RPMI7951 (cell line): ENCODE data around the gene ANKRD63. TPM values are rescaled to one million over a fixed set of nuclear protein-coding genes. Genes with fewer than 3 reads are reported as not detected.

ENCODE experiments used
- DNase-seq: peaks from one replicate; pipeline ENCODE4 v3.0.0-alpha.2; 2012; ENCODE audit warnings: low read depth
- total RNA-seq: library from RNA; depleted of rRNA; stranded (reverse); fragments of >200 nt; shearing (Covaris generic); gene quantifications from 2 replicates; pipeline ENCODE4 v1.2.3, GENCODE V29; 2014

Gene ANKRD63
- total RNA-seq, 1 experiment from 2014 or later, result not detected

DNA sequence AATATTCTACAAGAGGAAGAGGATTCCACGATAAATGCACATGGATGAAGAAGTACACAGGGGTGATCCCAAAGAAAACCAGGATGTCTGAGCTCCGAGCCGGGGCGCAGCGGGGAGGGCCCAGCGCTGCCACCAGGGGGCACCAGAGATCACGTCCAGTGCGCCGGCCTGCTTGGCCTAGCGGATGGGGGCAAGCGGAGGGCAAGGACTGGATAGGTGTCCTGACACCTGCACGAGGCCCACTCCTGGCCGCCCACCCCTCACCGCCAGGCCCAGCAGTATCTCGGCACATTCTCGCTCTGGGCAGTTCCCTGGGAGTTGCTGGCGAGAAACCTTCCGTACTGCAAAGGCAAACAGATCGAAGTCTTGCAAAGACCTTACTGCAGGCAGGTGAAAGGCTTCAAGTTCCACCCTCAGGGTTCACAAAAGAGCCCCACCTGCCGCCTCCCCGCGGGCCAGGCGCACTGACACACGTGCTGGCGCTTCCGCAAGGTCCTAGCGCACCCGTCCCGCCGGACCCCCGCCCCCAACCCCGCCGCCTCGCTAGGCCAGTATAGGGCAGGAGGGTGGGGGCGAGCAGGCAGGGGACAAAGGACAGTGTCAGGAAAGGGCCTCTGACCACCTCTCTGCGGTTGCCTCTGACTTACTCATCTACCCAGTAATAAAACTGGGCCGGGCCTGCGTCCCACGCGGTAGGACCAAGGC is 3.3 kb downstream of the ANKRD63 start:
- peak; percentile 49 for DNase-seq

DNA sequence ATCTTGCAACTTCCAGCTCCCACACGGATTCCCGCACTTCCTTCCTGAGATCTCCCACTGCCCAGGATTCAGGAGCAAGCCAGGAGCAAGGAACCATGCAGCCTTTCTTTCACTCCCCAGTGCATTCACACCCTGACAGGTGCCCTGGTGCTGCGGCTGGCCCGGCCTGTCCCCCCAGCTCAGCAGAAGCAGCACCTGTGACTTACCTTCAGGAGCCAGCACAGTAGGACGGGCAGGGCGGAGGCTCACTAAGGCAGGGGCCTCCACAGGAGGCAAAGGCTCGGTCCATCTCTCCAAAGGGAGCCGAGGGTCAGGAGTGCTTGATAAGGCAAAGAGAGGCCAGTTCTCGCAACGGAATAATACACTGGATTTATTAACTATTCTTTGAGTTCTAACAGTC is 4.8 kb downstream of the ANKRD63 start:
- DNase-seq, result no peak

DNA sequence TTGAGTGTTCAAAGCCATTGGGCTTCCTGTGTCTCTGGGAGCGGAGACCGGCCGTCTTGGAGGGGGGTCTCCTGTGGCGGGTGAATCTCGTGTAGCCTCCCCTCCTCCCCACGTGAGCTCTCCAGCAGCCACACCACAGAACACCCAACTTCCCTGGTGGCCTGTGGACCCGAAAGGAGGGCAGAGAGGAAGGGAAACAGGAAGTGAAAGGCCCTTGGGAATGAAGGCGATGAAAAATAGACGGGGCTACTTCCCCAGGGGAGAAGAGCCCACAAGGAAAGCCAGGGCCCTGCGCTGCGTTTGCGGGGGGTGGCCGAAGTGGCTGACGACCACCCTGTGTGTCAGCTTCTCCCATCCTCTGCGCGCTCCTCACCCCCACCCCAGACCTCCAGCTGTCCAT is 5.4 kb downstream of the ANKRD63 start:
- DNase-seq, result no peak

DNA sequence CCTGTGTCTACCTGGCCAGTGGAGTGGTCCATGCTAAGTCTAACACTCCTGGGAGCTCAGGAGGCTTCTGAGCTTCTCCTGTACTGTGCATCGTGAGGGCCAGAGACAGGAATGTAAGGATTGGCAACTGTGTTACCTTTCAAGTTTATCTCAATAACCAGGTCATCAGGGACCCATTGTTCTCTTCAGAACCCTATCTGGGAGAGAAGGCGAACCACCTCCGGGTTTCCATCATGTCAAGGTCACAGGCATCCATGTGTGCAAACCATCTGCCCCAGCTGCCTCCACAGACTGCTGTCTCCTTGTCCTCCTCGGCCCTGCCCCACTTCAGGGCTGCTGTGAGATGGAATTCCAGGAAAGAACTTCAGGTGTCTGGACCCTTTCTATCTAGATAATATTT is 5.9 kb downstream of the ANKRD63 start:
- DNase-seq, result no peak

DNA sequence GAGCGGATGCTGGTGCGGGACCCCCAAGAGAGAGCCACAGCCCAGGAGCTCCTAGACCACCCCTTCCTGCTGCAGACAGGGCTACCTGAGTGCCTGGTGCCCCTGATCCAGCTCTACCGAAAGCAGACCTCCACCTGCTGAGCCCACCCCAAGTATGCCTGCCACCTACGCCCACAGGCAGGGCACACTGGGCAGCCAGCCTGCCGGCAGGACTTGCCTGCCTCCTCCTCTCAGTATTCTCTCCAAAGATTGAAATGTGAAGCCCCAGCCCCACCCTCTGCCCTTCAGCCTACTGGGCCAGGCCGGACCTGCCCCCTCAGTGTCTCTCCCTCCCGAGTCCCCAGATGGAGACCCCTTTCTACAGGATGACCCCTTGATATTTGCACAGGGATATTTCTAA is 6.9 kb downstream of the ANKRD63 start:
- no peak for DNase-seq

DNA sequence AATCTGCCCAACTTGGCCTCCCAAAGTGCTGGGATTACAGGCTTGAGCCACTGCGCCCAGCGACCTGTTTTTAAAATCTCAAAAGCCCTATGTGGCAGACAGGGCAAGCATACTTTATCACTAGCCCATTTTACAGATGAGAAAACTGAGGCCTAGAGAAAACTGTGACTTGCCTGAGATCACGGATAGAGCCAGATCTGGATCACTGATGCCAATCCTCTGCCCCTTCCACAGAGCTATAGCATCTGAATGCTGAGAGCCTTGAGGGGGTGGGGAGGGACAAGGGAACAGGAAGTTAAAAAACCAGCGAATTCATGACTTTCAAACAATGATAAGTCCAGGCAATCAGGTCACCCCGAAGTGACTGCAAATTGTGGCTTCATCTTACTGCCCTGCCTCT is 7.3 kb downstream of the ANKRD63 start:
- no peak for DNase-seq

DNA sequence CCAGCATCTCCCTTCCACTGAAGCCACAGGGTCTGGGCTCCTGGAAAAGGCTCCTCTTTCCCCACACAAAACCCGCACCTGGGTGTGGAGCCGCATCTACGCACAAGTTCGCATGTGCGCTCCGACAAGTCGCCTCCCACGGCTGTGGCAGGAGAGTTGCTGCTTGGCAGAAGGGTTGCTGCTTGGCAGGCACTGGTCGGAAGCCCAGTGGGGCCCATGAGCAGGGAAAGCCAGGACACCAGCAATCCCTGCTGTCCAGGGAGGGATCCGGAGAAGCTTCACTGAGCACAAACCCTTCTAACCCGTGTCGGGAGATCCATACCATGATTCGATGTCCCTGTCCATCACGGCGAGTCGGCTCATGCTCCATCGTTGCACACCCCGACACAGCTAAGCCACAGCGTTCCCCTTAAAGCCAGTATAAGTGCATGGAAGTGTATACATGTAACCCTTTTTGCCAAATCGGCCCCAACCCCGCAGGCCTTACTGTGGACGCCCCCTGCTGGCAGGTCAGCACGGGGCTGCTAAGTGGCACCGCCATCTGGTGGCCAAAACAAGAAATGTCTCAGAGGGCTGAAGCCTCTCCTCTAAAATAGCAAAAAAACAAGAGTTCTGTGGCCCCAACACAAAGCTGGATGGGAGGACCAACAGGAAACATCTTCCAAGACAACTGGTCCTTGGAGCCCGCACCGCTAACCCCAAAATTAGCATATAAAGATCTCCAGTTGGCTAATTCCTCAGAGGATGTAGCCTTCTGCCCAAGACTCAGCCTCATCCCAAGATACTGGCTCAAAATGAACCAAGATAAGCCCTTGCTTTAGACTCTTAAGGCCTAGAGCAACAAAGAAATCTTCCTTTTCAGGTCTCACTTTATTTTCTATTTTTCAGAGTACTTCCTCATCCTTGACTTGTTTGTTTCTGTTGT is 8.3 kb downstream of the ANKRD63 start:
- peak; percentile 79 for DNase-seq

DNA sequence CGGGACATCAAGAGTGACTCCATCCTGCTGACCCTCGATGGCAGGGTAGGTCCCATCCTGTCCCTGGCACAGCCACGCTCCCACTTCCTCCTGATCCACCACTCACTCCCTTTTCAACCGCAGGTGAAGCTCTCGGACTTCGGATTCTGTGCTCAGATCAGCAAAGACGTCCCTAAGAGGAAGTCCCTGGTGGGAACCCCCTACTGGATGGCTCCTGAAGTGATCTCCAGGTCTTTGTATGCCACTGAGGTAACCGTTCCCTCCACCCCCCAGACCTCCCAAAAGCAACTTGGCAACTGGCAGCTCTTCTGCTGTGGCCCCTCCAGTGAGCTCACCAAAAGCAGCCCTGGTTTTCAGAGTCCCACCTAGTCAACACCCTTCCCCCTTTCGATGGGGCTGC is 9.4 kb downstream of the ANKRD63 start:
- no peak for DNase-seq

DNA sequence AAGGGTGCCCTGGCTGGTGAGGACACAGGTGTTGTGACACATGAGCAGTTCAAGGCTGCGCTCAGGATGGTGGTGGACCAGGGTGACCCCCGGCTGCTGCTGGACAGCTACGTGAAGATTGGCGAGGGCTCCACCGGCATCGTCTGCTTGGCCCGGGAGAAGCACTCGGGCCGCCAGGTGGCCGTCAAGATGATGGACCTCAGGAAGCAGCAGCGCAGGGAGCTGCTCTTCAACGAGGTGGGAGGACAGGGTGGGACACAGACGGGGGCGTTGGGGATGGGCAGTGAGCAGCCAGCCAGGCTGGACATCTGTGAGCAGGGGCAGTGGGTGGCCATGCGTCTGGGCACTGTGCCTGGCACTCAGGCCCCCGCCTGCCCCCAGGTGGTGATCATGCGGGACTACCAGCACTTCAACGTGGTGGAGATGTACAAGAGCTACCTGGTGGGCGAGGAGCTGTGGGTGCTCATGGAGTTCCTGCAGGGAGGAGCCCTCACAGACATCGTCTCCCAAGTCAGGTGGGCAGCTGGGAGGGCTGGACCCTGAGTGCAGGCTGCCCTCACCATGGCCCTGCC is 10.3 kb downstream of the ANKRD63 start:
- peak; percentile 30 for DNase-seq

DNA sequence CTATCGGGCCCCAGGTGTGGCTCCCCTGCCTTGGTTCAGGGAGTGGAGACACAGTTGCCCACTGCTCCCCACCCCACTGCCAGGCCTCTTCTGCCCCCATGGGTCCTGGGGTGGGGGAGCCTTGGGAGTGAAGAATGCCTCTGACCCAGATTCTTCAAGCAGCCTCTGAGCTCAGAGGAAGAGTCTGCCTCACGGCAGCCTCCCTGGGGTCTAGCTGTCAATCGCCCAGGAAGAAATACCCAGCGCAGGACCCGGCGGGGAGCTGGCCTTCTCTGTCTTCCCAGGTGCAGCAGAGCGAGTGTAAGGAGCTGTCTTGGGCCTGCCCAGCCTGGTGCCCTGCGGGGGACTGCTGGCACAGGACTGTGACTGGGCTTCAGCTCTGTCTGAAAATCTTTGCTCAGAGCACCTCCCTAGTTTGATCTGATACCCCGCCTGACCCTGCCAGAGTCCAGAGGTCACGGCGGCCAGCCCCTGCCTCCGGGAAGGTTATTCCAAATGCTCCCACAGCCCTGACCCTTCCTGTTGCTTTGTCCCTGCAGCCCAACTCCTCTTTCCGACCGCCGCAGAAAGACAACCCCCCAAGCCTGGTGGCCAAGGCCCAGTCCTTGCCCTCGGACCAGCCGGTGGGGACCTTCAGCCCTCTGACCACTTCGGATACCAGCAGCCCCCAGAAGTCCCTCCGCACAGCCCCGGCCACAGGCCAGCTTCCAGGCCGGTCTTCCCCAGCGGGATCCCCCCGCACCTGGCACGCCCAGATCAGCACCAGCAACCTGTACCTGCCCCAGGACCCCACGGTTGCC is 11.0 kb downstream of the ANKRD63 start:
- no peak for DNase-seq

DNA sequence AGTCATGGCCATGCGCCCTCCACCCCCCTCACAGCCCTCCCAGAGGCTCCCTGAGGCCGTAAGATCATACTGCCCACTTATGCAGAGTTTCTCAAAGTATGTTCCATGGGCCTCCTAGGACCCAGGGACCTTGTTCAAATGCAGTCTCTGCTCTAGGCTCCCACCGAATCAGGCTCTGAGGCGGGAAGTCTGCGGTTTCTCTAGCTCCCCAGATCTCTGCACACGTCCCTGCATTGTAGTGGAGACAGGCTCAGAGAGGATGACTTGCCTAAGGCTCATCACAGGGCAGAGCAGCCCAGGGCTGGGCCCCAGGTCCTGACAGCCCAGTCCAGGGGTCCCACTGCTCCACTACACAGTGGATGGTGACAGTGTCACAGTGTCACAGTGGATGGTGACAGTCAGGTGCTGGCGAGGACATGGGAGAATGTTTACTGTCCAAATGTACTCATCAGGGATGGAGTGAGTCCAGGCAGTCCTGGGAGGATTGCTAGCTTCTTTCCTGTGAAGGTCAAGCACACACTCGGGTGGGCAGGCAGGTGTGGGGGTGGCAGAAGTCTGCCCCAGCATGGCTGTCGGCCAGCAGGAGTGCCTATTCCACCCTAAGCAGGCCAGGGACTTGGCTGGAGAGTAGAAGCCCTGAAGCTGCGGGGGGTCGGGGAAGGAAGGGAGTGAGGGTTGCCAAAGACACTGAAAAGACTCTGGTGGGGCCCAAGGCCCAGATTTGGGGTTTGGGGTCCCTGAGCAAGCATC is 12.4 kb downstream of the ANKRD63 start:
- DNase-seq, result no peak

DNA sequence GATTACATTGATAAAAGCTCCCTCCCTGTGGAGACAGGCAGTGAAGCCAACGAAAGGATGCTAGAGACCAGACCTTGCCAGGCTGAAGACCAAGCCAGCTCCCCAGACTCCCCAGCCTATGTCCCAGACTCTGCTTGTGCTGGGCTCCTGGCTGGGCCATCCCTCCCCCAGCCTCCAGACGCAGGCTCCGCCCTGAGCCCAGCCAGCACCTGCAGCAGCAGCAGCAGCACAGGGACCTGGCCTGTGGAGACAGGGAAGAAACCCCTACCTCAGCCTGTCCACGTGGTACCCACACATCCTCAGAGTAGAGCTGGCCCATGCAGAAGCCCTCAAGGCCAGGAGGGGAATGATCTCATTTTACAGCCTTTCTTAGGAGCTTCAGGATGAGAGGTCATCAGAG is 13.3 kb downstream of the ANKRD63 start:
- DNase-seq, result no peak

DNA sequence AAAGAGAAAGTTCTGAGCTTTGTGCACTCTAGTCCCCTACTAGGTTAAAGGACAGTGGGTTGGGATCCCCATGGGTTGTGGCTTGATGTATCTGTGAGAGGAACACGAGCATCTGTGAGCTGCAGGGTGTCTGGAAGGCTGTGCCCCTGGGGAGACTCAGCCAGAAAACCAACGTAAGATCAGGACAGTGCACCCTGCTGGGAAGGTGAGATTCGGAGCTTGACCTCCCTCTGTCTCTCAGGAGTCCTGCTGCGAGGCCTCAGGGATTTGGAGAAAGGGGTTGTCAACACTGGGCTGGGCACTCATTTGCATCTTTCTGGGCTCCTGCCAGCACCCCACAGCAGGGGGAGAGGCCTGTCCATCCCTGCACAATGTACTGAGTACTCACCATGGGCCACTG is 15.2 kb downstream of the ANKRD63 start:
- DNase-seq, result no peak

DNA sequence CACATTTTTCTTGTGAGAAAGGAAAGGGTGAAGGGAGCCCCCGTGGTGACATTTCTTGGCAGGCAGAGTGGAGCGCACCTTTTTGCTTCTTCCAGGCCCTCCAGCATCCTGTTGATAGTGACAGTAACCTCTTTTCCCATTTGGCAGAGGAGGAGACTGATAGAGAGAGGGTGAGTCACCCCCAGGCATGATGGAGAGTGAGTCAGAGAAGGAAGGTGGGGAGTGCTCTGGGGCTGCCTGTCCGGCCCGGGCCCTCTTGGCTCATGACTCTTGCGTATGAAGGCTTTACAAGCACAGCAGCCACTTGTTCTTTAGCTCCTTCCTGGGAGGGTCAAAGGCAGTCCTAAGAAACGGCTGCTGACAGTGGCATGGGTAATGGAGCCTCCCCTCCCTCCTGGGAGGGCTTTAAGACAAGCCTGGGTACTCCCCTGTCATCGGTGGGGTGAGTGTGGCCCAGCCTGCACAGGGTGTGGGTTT is 16.0 kb downstream of the ANKRD63 start:
- DNase-seq, result peak; percentile 99

DNA sequence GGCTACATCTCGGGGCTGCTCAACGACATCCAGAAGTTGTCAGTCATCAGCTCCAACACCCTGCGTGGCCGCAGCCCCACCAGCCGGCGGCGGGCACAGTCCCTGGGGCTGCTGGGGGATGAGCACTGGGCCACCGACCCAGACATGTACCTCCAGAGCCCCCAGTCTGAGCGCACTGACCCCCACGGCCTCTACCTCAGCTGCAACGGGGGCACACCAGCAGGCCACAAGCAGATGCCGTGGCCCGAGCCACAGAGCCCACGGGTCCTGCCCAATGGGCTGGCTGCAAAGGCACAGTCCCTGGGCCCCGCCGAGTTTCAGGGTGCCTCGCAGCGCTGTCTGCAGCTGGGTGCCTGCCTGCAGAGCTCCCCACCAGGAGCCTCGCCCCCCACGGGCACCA is 17.0 kb downstream of the ANKRD63 start:
- DNase-seq, result no peak

DNA sequence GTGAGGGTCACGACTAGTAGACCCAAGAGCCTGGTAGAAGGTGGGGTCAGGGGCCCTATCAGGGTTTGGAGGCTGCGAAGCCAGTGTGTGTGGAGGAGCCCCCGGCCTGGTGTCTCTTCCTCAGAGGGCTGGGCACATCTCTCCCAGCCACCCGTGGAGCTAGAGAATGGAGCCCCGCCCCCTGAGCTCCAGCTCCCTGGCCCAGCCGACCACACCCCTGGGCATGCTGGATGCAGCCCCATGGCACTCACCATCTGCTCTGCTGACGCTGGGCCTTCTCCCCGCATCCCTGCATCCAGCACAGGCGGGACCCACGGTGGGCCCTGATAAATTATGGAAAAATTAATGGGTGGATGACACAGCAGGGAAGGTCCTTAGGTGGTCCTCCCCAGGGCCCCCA is 17.5 kb downstream of the ANKRD63 start:
- no peak for DNase-seq

DNA sequence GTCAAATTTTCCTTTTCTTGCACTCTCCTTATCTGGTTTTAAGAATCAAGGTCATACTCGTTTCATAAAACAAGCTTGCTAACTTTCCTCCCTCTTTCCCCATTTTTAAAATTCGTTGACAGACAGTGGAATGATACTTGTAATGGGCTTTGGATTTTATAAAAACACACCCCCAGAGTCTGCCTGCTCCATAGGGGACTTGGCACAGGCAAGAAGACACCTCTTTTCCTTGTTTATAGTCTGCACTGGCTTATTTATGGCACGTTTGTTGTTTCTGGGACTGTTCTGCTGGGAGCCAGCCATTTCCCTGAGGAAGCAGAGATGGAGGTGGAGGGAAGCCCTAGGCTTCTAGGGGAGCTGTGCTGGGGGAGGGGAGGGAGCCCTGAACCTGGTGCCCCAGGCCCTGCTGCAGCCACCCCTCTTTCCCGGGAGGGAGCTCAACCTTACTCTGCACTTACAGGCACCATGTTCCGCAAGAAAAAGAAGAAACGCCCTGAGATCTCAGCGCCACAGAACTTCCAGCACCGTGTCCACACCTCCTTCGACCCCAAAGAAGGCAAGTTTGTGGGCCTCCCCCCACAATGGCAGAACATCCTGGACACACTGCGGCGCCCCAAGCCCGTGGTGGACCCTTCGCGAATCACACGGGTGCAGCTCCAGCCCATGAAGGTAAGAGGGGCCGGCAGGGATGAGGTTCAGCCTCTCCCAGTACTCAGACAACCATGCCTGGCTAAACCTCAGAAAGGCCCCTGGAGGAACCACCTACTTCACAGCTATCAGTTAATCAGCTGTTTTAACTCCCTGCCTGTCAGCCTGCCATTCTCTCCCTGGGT is 18.3 kb downstream of the ANKRD63 start:
- no peak for DNase-seq

DNA sequence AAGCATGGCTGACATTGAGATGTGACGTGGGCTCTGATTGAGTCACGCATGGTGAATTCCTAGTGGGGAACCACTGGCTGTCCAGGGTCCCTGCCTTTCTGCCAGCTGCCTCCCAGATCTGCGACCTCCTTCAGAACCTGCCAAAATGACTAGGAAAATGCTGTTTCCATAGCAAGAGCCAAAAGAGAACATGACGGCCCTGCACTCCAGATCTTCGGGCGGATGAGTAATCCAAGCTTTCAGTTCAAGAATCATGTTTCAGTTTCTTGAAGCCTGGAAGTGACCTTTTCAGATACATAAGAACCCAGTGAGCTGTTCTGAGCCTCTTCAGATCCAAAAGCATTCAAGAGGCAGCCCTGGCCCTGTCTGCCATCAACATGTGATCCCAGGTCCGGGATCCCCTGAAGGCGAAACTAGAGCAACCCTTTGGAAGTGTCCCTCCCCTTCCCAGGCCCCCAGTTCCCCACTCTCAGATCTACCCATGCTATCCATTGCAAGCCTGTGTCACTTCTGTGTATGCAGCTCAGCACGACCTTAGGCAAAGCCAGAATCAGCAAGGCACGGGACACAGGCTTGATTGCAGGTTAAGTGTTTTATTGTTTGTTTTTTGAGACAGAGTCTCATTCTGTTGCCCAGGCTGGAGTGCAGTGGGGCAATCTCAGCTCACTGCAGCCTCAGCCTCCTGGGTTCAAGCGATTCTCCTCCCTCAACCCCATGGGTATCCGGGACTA is 19.7 kb downstream of the ANKRD63 start:
- peak; percentile 83 for DNase-seq

DNA sequence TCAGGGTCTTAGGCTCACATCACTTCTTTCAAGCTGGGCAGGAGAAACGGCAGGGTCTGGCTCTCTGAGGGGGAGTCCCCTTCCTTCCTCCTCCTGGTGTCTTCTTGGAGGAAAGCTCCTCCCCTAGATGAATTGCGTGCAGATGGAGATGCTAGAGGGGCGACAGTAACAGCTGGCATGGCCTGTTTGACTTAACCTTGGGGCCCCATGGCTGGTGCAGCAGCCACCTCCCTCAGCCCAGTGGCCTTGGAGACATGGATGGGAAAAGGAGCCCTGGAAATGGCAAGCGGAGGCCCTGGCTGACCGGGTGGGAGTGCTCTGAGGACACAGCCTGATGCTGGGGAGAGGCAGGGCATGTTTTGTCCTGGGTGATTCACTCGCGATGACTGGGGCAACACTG is 23.8 kb downstream of the ANKRD63 start:
- peak; percentile 86 for DNase-seq
